Endothelial cell of hepatic sinusoid (primary cell): ENCODE data around the gene ADORA2A.

Experiments
- in situ Hi-C: cut with HindIII; loops from 2 replicates; pipeline ENCODE4 v1.10.0; 2017; ENCODE audit warnings: low sequenced_read_pairs

The ADORA2A gene

GRCh38 chr22:24444729-24445466 is 17.5 kb downstream of the ADORA2A start:
- in situ Hi-C loops = loop anchor here (5.0 kb wide), 1 partner anchor 67 kb away; no protein-coding TSS in a partner anchor

- in situ Hi-C loops = no loop called here
Measured at GRCh38 chr22:24445481-24446259, 18.3 kb downstream of the ADORA2A start.

- in situ Hi-C loops = no loop called here
Measured at GRCh38 chr22:24446260-24446611, 18.8 kb downstream of the ADORA2A start.

- in situ Hi-C loops = no loop called here
Measured at GRCh38 chr22:24450610-24451009, 23.2 kb downstream of the ADORA2A start.

GRCh38 chr22:24451162-24451561 is 23.8 kb downstream of the ADORA2A start:
- in situ Hi-C loops = no loop called here

GRCh38 chr22:24453853-24454252 is 26.5 kb downstream of the ADORA2A start:
- in situ Hi-C loops = no loop called here

- in situ Hi-C loops = no loop called here
Measured at GRCh38 chr22:24455039-24455438, 27.6 kb downstream of the ADORA2A start.

GRCh38 chr22:24455751-24456426 is 28.5 kb downstream of the ADORA2A start:
- in situ Hi-C loops = no loop called here

- in situ Hi-C loops = no loop called here
Measured at GRCh38 chr22:24457894-24458420, 30.6 kb downstream of the ADORA2A start.

GRCh38 chr22:24459911-24460310 is 32.5 kb downstream of the ADORA2A start:
- in situ Hi-C loops = loop anchor here (5.0 kb wide), 1 partner anchor 53 kb away; no protein-coding TSS in a partner anchor

- in situ Hi-C loops = loop anchor here (5.0 kb wide), 1 partner anchor 53 kb away; no protein-coding TSS in a partner anchor
Measured at GRCh38 chr22:24460418-24461089, 33.2 kb downstream of the ADORA2A start.

GRCh38 chr22:24463071-24463760 is 35.8 kb downstream of the ADORA2A start:
- in situ Hi-C loops = loop anchor here (5.0 kb wide), 1 partner anchor 56 kb away; no protein-coding TSS in a partner anchor

GRCh38 chr22:24465566-24465965 is 38.2 kb downstream of the ADORA2A start:
- in situ Hi-C loops = no loop called here

- in situ Hi-C loops = no loop called here
Measured at GRCh38 chr22:24465975-24466374, 38.6 kb downstream of the ADORA2A start.

GRCh38 chr22:24466716-24467328 is 39.4 kb downstream of the ADORA2A start:
- in situ Hi-C loops = no loop called here

GRCh38 chr22:24467340-24467739 is 39.9 kb downstream of the ADORA2A start:
- in situ Hi-C loops = no loop called here

GRCh38 chr22:24471570-24471969 is 44.2 kb downstream of the ADORA2A start:
- in situ Hi-C loops = no loop called here

- in situ Hi-C loops = no loop called here
Measured at GRCh38 chr22:24473284-24473683, 45.9 kb downstream of the ADORA2A start.

- in situ Hi-C loops = no loop called here
Measured at GRCh38 chr22:24474221-24474620, 46.8 kb downstream of the ADORA2A start.
